ENCODE results near the gene CPNE7.

- no peak for TF ChIP-seq CTCF (IDR thresholded peaks at IDR 0.05)
- TF ChIP-seq POLR2A (IDR thresholded peaks at IDR 0.05), result no peak
Measured at GRCh38 chr16:89572485-89573205, 2.9 kb upstream of the CPNE7 start.
